Measurements from ENCODE around the gene HEPACAM2.

Gene HEPACAM2

DNA sequence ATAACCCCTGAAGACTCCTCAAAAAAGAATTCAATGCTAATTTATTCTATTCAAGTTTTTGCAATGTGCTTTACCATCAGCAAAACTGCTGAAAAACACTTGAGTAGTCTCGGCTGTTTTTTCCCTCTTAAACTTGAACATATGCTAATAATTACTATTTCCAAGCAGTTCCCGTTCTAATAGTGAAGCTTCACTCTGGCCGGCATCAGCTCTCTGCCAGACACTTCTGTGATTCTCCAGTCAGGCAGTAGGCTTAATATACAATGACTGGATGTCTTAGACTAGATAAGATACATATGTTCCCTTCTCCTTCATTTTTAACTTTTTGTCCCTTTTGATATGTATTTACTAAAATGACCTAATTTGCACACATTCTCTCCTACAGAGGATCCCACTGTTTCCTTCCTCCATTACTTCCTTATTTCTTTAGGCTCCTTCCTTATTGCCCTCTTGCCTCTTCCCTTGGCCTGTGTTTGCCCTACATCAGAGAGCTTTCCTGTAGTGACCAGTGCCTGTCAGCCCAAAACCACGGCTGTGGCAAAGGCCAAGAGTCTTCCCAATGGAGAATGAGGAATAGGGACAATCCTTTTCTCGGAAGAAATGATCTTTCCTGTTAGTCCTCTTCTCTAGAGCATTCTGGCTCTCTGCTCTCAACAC, 23.5 kb downstream of the HEPACAM2 start:
- no peak for DNase-seq

DNA sequence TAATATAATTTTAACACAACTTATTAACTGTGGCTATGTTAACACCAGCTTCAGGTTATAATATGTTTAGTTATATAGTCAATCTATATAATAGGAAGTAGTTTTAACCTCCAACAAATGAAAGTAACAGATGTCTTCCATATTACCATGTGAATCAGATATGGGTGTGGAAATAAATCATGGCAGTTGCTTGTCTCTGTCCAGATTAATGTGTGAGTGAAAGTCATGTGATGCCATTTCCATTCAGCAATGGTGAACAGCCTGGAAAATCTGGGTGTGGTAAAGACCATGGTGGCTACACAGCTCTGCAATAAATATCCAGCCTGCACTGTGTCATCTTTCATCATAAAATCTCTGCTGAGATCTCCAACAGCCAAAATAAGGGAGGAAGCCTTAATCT, 27.8 kb downstream of the HEPACAM2 start:
- no peak for DNase-seq

DNA sequence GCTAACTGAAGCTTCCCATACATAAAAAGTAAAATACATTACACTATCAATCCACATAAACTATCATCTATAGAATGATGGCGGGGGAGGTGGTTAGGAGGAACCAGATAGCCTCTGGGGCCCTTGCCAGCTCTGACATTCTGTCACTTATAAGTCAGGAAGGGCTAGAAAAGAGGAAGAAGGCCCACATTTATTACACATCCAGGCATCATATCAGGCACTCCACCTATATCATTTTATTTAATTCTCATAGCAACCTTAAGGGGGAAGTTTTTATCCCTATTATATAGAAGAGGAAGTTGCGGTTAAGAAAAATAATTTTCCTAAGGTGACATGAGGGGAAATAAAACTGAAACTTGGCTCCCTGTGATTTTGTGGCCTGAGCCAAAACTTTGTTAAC, 29.9 kb downstream of the HEPACAM2 start:
- no peak for DNase-seq

DNA sequence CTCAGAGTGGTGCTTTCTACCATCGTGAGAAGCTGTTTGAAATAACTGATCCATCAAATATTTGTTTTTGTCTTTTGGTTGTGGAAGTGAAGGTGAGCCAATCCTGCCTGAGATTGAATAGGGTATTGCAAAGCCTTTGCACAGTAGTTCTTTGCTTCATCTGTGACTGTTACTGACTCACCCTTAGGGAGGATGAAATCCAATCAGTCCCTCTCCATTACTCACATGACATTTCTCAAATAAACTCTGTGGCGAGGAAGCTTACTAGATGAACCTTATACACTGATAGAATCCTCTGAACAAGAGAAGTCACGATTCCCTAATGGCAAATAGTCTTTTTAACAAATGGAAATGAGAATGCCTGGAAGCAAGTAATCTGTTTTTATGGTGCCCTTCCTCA, 31.9 kb downstream of the HEPACAM2 start:
- DNase-seq, result no peak

DNA sequence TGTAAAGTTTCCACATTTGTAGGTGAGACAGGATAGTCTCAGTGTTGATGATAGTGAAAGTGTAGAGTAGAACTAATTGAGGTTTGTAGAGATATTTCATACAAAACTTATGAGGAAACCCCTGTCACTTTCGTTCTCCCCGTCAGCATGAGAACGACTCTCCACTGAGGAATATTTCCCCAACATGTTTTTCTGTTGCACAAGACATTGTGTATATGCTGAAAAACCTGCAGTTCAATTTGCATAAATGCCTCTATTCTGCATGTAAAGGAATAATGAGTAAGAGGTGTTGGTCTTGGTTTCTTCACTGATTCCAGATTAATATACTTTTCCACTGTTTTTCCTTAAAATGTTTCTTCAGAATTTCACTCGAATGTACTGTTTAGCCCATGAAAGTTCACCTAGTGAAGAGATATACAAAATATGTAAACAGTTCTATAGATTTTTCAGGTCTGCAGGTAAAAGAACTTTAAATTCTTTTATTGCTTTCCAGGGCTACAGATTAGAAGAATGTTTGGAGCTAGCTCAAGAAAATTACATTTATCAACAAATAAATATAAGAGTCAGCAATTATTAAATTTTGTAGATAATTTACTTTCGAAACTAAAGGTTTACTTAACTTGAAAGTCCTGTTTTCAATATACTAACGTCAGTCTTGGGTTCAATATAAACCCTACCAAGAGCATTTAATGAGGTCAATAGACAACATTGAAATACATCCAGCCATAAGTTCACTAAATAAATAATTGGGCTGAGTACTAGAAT, 37.2 kb downstream of the HEPACAM2 start:
- DNase-seq, result no peak

DNA sequence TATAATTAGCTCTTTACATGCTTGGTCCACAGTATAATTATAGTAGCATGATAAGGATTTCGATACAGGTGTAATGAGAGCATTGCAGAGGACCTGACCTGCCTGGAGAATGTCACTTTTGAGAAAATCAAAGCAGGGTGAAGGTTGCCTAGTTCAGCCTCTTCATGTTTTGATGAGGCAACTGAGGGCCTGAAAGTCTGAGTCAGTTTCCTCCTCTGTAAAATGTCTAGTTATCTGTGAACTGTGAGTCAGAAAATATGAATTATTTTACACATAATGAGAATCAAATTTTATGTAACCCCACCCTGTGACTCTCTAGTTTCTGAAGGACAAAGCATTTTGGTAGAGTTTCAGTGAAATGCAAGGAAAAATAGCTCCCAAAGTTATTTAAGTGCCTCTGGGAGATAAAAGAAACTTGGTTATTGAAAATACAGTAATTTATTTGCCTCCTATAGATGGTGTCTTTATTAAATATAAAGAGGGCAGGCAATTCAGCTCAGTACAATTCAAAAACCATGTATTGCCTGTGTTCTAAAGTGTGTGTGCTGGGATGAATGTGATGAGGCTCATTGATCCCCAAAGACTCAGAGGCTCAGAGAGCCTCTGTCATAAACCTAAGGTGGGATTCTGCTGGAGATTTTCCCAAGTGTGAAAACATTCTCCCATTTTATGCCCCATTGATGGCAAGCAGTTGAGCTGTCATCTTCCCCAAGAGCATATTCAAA, 40.8 kb downstream of the HEPACAM2 start:
- no peak for DNase-seq

DNA sequence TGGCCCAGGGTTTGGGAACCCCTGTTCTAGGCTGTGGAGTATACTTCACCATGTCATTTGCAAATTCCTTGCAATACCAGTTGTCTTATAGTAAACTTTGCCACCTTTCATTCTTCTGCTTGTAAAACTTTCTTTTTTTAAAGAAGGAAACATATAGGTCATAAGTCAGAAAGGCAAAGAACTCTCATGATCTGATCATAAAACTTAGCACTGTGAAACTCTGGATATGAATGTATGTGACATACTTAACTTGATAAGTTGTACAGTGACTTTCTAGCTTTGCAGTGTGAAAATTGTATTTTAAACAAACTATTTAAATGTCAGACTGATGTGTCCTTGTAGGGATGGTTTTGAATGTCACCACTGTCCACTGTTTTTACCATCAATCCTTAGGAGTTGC, 47.1 kb downstream of the HEPACAM2 start:
- no peak for DNase-seq

DNA sequence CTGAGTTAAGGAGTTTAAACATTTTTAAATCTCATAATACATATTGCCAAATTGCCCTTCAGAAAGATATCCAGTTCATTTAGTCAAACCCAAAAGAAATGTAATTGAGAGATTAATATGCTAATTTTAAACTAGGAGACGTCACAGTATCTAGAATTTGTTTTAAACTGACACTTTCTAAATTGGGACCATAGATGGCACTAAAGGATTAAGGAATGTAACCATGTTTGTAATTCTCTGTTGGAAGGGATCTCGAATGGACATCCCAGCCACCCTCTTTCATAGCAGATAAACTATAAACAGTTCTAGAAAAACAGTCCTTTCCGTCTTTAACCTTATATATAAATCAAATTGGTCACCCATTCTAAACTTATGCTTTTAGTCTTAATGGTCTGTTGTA, 48.1 kb downstream of the HEPACAM2 start:
- DNase-seq, result no peak

DNA sequence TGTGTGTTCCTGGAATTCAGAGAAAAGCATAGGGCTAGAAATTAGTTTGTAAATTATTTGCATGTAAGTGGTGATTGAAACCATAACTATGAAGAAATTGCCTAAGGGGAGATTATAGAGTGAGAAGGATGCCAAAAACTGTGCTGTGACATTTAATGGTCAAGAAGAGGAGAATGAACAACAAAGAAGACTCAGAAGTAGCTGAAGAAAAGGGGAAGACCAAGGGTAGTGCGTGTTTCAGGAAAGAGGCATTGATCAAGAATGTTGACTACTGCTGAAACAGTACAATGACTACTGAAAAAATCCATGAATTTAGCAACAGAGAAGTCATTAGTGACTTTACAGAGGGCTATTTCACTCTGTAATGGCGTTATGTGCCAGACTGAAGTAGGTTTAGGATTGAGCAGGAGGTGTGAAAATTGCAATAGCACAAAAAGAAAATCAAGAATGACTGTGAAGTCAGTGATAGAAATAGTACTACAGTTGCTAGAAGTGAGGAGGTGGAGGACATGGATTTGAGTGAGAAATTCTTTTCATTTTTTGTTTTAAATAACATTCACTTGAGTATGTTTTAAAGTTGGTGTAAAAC, 49.2 kb downstream of the HEPACAM2 start:
- DNase-seq, result no peak

DNA sequence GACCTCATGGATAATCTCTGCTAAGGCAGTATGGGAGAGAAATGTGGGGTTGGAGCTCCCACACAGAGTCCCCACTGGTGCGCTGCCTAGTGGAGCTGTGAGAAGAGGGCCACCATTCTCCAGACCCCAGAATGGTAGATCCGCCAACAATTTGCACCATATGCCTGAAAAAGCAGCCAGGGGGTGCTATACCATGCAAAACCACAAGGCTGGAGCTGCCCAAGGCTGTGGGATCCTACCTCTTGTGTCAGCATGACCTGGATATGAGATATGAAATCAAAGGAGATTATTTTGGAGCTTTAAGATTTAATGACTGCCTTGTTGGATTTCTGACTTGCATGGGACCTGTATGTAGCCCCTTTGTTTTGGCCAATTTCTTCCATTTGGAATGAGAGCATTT, 51.0 kb downstream of the HEPACAM2 start:
- DNase-seq, result no peak

DNA sequence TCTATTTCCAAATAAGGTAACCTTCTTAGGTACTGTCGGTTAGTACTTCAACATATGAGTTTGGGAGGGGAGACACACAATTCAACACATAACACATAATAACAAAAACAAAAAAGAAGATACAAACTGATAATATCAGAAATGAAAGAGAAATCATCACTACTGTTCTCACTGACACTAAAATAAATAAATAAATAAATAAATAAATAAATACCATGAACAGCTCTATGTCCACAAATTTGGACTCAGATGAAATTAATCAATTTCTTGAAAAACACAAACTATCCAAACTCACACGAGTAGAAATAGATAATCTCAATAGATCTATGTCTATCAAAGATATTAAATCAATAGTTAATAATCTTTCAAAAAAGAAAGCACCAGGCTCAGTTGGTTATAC, 53.6 kb downstream of the HEPACAM2 start:
- DNase-seq, result no peak

DNA sequence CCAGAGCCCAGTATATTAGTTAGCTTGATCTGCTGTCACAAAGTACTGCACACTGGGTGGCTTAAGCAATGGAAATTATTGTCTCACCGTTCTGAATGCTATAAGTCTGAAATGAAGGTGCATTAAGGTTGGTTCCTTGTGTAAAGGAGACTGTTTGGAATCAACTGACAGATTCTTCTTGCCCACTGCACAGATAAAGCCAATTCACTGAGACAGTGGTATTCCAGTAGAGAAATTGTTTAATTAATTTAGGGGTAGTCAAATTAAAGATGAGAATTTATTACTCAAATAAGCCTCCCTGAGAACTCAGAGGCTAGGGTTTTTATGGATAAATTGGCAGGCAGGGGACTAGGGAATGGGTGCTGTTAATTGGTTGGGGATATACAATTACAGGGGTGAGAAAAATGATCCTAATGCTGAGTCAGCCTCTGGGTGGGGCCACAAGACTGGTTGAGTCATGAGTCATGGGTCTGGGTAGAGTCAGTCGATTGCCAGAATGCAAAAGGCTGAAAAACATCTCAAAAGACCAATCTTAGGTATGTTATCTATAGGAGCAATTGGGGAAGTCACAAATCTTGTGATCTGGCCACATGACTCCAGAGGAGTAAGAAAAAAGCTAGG, 54.6 kb downstream of the HEPACAM2 start:
- DNase-seq, result no peak

DNA sequence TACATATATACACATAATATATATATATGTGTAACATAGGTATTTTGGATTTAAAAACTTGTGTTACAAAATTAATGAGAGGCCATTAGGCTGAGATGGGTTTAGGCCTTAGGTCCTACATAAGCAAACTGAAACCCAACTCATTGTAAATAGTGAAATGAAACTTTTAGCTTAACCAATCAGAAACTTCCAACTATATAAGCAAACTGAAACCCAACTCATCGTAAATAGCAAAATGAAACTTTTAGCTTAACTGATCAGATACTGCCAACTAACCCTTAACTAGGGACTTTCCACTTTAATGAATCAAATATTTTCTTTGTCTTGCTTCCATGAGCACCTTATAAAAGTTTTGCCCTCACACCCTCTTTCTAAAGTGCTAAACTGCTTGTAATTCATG, 60.8 kb downstream of the HEPACAM2 start:
- DNase-seq, result no peak

DNA sequence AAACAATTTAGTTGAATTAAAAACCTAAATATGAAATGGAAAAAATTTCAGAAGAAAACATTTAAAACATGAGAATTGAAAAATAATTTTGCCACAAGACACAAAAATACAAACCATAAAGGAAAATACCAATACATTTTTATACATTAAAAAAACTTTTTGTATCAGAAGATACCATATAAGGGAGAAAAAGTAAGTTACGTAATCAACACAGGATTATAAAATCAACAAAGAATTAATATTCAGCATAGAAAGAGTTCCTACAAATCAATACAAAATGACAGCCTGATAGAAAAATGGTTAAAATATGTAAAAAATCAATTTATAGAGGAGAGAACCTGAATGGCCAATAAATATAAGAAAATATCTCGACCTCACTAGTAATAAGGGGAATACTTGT, 61.5 kb downstream of the HEPACAM2 start:
- DNase-seq, result no peak

DNA sequence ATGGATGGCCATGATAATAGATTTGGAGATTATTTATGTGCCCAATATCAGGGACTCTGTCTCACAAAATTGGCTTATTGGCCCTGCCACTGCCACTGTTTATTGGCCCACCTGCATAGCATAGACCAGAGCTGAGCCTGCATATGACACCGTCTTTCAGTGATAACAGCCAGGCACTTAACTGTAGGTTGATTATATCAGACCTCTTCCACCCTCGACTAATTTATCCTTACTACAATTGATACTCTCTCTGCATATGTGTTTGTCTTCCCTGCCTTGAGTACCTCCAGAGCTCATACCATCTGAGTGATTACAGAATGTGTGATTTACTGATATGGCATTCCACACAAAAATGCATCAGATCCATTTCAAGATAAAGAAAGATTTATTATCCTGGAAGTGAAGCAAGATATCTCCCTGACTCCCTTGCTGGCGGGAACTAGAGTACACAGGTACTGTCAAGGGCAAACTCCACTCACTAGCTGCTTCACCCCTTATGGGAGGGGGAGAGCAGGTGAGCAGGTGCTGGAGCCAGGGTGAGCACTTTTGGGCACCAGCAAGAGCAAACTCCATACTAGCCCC, 65.0 kb downstream of the HEPACAM2 start:
- DNase-seq, result no peak

DNA sequence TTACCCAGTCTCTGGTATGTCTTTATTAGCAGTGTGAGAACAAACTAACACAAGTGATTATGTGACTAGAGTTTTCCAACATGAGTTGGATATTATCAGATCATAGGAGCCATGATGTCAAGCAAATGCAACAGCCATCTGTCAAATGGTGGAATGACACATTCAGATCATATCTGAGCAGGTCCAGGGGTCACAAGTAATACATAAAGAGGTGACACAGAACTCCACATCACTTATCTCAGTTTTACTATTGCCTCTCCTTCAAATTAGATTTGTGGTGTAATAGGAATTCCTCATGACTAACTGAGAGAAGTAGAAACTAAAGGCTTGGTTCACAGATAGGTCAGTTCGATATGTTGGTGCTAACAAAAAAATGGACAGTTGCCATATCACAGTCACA, 65.9 kb downstream of the HEPACAM2 start:
- no peak for DNase-seq

DNA sequence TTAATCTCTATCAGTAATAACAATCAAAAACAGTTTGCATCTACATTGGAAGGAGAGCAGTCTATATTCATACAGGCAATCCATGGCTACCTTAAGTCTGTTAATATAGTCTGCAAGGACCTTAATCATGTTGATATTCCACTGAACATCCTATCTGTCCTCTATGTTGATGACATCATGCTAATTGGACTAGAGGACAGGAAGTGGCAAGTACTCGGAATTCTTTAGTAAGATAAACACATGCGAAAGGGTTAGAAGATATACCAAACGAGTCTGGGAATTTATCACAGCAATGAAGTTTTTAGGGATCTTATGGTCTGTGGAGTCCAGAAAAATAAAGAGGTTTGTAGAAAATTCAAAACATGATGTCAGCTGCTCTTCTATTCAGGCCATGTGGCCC, 66.8 kb downstream of the HEPACAM2 start:
- no peak for DNase-seq

DNA sequence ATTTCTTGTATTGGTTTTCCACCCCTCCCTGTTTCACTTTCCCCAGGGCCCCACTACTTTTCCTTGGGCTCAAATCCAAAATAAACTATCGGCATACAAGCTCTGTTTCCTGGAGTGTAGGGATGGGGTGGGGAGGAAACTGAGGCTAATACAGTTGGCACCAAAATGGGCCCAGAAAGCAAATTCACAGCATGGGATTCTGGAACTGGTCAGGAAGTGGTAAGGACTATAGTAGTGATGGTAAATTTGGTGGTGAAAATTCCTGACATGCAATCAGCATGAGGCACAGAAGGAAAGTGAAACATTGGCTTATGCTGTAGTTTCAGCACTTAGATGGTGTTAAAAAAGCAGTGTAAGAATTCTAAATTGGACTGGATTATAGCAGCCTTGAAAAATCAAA, 69.4 kb downstream of the HEPACAM2 start:
- no peak for DNase-seq

DNA sequence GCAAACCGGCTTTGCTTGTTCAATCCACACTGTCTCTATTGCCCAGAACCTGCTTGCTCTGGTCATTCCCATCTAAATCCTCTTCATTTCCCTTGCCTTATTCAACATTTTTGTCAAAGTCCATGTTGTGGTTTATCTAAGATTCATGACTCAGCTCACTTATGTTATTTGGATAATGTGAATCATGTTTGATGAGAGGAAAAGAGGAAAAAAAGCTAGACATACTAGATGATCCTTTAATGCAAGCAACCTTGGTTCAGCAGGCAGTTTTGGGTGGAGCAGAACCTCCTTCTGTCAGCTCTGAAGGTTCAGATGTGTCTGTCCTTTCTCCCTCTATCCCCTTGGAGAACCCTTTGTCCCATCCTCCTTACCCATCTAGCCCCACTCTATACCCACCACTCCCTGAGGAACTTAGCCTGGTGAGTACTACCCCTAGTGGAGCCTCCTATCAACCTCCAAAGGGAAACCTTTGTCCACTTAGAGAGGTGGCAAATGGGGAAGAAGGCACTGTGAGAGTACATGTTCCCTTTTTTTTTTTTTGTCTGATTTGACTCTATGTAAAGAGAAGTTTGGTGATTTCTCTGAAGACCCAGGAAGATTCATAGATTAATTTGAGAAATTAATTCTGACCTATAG, 76.0 kb downstream of the HEPACAM2 start:
- DNase-seq, result no peak

DNA sequence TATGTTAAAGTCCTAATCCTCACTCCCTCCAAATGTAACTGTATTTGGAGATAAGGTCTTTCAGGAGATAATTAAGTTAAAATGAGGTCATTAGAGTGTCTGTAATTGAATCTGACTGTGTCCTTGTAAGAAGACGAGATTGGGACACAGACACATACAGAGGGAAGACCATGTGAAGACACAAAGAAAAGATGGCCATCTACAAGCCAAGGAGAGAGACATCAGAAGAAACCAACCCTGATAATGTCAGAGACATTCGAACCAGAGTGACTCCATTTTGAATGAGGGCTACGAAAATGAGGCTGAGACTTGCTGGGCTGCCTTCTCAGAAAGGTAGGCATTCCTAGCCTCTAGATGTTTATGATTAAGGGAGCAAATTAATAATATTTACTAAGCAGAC, 77.5 kb downstream of the HEPACAM2 start:
- DNase-seq, result no peak

DNA sequence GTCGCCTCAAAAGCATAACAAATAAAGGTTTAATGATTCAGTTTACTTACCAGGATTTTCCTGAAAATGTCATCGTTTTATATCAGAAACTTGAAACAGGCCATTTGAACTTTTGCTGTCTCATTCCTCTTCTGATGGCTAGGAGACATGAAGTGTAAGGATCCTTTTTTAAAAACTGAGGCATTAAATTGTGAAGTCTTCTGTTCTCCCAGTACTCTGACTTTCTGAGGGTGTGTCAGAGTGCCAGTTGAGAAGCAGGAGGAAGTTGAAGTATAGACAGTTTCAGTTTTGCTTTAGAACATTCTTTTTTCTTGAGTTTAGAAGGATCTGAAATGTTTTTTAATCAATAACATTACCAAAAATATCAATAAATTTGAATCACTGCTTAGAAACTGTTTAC, 78.1 kb downstream of the HEPACAM2 start, which contains the start of gene SAMD9L:
Gene SAMD9L (minus strand): TSS at position 242 of the 400 bp plus-strand sequence. CDS start 12,414 bp downstream, outside the sequence.
- no peak for DNase-seq

DNA sequence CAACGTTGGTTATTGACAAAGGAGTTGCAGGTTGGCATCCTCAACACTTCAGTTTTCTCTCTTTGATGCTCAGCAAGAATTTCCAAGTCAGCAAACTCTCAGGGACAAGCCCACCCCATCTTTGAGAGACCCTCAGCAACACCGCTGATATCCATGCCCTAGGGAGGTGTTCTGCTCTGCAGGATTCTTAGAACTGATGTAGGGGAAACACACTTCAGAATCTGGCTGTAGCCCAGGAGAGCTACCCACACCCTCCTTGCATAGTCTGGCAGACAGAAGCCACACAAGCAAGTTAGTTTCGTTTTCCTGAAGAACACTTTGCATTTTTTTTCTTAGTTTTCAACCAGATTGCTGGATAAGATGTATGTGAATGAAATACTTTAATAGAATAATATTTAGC, 78.9 kb downstream of the HEPACAM2 start:
- DNase-seq, result peak; percentile 2 to 50

Measured in stimulated activated CD4-positive, alpha-beta T cell treated with anti-CD3 and anti-CD28 coated beads, Interleukin-4, amount 100 ng/mL, for 4 hours (primary cell).